LNCaP clone FGC (cell line): ENCODE data around the gene HTR2B.

Experiments
- DNase-seq: peaks from one replicate; pipeline ENCODE4 v3.0.0-alpha.2; 2011; ENCODE audit warnings: low read depth
- H3K4me3 ChIP-seq: 2 replicates; pipeline ENCODE4 v1.5.1; 2011; ENCODE audit warnings: mild to moderate bottlenecking, low read depth, low read length, control low read depth
- TF ChIP-seq, protein P1 (sequence below): IDR thresholded peaks from 2 replicates; pipeline ENCODE4 v1.5.1; 2012; ENCODE audit warnings: mild to moderate bottlenecking; ENCODE audit not compliant: control insufficient read depth, insufficient read depth; ENCODE audit errors: extremely low read depth

The HTR2B gene

DNA sequence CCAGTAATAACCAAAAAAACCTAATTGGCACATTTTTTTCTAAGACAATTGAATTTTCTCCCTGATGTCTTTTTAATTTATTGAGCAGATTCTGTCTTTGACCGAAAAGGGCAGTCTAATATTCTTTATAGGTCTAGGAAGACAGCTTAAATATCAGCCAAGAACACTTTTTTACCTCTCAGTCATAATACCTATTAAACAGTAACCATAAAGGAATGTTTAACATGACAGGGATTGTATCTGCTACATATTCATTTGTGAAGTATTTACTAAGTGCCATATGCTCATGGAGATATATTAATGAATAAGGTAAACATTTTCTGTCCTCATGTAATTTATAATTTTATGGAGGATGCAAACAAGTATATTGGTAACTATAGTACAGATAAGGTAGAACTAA is 3.1 kb upstream of the HTR2B start:
- TF ChIP-seq, protein P1, sequence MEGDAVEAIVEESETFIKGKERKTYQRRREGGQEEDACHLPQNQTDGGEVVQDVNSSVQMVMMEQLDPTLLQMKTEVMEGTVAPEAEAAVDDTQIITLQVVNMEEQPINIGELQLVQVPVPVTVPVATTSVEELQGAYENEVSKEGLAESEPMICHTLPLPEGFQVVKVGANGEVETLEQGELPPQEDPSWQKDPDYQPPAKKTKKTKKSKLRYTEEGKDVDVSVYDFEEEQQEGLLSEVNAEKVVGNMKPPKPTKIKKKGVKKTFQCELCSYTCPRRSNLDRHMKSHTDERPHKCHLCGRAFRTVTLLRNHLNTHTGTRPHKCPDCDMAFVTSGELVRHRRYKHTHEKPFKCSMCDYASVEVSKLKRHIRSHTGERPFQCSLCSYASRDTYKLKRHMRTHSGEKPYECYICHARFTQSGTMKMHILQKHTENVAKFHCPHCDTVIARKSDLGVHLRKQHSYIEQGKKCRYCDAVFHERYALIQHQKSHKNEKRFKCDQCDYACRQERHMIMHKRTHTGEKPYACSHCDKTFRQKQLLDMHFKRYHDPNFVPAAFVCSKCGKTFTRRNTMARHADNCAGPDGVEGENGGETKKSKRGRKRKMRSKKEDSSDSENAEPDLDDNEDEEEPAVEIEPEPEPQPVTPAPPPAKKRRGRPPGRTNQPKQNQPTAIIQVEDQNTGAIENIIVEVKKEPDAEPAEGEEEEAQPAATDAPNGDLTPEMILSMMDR: no peak
- H3K4me3 ChIP-seq: no peak overlapping the region
- no peak for DNase-seq

DNA sequence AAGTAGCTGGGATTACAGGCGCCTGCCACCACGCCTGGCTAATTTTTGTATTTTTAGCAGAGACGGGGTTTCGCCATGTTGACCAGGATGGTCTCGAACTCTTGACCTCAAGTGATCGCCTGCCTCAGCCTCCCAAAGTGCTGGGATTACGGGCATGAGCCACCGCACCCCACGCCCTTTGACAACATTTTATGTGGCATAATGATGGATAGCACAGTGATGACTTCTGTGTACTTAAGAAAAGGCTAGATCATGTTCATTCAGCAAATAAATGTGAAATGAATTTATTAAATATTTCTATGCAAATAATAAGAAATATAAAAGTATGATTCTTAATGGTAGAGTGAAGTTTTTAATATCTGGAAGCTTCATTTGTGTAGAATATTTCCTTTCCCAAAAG is 2.6 kb upstream of the HTR2B start:
- H3K4me3 ChIP-seq: no peak overlapping the region
- DNase-seq: no peak
- TF ChIP-seq, protein P1: no peak

DNA sequence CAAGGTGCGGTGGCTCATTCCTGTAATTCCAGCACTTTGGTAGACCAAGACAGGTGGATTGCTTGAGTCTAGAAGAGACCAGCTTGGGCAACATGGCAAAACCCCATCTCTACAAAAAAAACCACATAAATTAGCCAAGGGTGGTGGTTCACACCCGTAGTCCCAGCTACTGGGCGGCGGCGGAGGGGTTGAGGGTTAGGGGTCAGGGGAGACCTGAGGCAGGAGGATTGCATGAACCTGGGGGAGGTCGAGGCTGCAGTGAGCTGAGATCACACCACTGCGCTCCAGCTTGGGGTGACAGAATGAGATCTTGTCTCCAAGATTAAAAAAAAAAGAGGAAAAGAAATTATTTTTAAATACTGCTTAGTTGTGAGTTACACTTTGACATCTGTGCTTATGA is 1.3 kb upstream of the HTR2B start:
- DNase-seq: no peak
- no peak overlapping the region for H3K4me3 ChIP-seq
- TF ChIP-seq, protein P1: no peak

DNA sequence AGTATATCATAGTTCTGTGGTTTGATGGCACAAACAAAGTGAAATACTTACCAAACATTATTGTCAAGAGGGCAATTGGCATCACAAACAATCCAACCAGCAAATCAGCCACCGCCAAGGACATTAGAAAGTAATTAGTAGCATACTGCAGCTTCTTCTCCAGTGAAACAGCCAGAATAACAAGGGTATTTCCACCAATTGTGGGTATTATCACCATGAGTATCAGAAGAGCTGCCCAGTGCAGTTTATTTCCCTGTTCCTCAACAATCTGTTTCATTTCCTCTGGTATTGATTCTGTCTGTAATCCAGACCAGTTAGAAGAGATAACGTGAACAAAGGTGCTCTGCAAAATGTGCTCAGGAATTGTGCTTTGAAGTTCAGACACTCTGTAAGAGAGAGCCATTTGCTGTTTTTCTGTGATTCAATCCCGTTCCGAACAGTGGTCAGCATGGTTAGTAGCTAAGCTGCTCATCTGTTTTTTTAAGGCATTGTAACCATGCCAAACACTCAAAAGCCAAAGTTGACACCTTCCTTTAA is 1.4 kb downstream of the HTR2B start:
- no peak overlapping the region for H3K4me3 ChIP-seq
- no peak for DNase-seq
- TF ChIP-seq, protein P1: no peak

DNA sequence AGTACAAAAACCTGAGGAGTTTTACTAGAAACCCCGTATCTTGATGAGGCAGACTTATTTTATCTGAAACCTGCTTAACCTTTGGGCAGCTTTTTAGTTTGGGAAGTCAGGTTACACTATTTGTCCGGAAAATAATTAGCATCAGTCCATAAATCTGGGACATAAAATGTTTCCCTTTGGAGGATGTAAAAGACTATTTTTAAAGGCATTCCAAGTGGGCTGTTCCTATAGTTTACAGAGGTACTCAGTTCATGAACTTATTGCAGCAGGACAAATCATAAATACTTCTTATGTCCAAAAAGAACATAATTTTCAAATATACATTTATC is 6.3 kb downstream of the HTR2B start:
- H3K4me3 ChIP-seq: no peak overlapping the region
- no peak for DNase-seq
- TF ChIP-seq, protein P1: no peak

DNA sequence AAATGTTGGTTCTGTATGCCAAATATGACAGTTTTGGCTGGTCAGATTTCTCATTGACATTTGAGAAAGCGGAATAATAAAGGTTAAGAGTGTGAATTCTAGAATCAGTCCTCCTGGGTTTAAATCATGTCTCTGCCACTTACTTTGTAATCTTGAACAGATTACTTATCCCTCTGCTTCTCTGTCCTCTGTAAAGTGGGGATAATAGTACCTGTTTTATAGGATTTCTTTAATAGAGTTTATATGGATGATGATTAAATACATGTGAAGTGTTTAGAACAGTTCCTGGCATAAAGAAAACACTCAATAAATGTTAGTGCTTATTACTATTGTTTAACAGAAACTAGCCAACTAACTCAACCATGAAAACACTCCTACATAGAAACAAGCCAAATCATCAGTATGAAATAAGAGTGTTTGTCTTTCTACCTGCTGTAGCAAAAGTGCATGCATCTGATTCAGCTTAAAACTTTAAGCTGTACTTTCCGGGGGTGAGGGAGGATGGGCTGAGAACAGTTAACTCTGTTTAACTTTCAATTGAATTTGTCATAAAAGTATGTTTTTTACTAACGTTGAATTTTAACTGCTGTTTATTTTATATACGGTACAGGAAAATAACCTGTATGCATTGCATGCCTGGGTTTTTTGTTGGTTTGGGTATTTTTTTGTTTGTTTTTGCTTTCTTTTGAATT is 6.8 kb downstream of the HTR2B start:
- H3K4me3 ChIP-seq: no peak overlapping the region
- no peak for DNase-seq
- TF ChIP-seq, protein P1: no peak

DNA sequence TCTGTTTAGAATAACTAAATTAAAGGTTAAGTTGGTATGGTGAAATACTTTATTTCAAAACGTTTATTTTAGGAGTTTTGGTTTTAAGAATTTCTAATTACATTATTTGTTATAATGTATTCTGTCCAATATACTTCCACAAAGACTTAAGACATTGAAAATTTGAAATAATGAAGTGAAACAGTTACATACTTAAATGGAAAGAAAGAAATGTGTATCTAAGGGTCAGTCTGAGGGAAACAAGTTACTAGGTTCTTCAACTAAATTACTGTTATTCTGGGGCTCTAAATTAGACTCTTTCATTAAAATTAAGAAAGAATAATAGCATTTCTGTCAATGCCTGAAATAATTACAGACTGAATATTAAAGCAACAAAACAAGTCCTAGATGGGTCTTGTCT is 7.7 kb downstream of the HTR2B start:
- H3K4me3 ChIP-seq: no peak overlapping the region
- TF ChIP-seq, protein P1: no peak
- DNase-seq: no peak
